Measurements from ENCODE around the gene NUDT14.

Gene NUDT14

DNA sequence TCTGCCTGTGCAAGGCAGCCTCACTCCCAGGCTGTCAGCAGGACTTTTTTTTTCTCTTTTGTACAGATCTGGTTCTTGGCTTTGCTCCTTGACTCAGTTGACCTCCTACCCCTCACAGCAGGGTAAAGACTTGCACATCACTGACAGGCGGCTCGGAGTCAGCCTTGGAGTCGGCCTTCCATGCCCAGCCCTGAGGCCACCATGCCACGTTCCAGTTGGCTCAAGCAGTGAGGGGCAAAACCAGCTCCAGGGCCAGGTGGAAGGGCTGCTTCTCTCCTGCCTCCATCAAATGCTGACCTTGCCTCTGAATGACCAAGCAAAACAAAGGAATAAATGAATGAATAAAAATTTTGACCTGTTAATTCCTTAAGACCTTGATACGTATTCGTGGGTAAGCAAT lies 40.1 kb downstream of the NUDT14 start:
- H3K36me3 Mint-ChIP-seq, result no peaks in the 10 kb centered on the region
- DNase-seq, result no peak
- CTCF ChIA-PET, result no interaction called here
- H3K4me3 Mint-ChIP-seq, result no peak overlapping the region
- H3K4me1 Mint-ChIP-seq, result no peaks in the 10 kb centered on the region
- H3K9me3 Mint-ChIP-seq, result peaks cover 19% of the 10 kb centered on the region
- H3K27me3 Mint-ChIP-seq, result peaks cover 6% of the 10 kb centered on the region
- H3K27ac Mint-ChIP-seq, result no peak overlapping the region

DNA sequence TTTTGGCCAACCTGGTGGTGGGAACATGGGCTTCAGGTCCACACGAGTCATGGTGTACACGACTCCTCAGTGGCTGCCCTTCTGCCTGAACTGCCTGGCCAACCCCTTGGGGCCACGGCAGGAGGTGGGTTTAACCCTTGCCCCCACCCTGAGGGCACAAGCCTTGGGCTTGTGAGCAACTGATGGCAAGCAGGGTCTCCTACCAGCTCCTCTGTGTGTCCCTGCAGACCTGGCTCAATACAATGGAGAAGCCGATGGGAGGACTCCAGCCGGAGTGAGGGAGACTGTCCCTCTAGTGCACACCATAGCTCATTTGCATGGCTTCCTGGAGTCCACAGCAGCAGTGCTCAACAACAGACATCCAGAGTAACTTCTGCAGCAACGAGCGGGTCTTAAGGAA lies 40.5 kb downstream of the NUDT14 start:
- no peak for DNase-seq
- Mint-ChIP-seq H3K36me3 (no peaks in the 10 kb centered on the region), H3K27me3 (peaks cover 6% of the 10 kb centered on the region), H3K4me3 (no peak overlapping the region), H3K9me3 (peaks cover 19% of the 10 kb centered on the region), H3K27ac (no peak overlapping the region), H3K4me1 (no peaks in the 10 kb centered on the region)
- CTCF ChIA-PET, result no interaction called here

DNA sequence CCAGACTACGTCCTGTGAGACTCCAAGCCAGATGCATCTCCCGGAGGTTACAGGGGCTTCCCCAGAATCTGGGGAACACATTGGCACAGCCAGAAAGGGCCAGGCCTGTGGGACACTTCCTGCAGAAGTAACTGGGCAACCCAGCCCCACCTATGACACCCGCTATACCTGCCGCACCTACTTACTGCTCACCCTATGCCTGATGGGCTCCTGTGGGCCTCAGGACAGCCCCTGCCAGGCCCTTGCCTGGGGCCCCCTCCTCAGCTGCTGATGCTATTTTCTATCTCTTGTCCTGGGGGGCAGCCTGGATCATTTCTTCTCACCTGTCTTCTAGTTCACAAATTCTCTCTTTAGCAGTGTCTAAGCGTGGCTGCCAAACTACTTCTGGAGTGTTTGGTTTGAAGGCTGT lies 41.3 kb downstream of the NUDT14 start:
- H3K4me3 Mint-ChIP-seq, result no peak overlapping the region
- H3K36me3 Mint-ChIP-seq, result no peaks in the 10 kb centered on the region
- H3K9me3 Mint-ChIP-seq, result peaks cover 19% of the 10 kb centered on the region
- no peak for DNase-seq
- no peaks in the 10 kb centered on the region for H3K4me1 Mint-ChIP-seq
- CTCF ChIA-PET, result no interaction called here
- H3K27ac Mint-ChIP-seq, result no peak overlapping the region
- H3K27me3 Mint-ChIP-seq, result peaks cover 9% of the 10 kb centered on the region

DNA sequence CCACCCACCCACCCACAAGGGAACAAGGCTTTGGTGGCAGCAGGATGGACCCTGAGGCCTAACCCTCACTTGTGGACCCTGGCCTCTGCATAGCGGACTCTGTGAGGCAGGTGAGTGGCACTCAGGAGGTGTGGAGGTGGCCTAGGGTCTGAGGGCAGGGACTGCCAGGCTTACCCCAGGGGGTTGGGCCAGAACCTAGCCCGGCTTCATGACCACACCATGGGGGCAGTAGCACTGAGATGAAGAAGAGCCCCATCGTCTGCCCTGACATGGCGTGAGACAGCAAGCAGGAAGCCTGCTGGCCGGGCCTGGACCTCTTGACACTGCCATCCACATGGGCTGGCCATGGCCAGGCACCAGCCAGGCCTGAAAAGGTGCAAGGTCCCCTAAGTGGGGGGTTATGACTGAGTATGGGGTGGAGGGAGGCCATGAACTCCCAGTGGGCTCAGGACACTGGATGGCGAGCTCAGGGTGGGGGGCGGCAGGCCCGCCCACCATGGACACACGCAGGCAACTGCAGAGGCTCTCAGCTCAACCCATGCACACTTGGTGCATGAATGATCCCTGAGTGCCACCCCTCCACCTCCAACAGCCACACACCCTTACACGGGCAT lies 41.8 kb downstream of the NUDT14 start:
- H3K9me3 Mint-ChIP-seq, result peaks cover 19% of the 10 kb centered on the region
- CTCF ChIA-PET, result no interaction called here
- H3K4me1 Mint-ChIP-seq, result no peaks in the 10 kb centered on the region
- H3K4me3 Mint-ChIP-seq, result no peak overlapping the region
- DNase-seq, result no peak
- H3K27me3 Mint-ChIP-seq, result peaks cover 13% of the 10 kb centered on the region
- H3K27ac Mint-ChIP-seq, result no peak overlapping the region
- no peaks in the 10 kb centered on the region for H3K36me3 Mint-ChIP-seq

DNA sequence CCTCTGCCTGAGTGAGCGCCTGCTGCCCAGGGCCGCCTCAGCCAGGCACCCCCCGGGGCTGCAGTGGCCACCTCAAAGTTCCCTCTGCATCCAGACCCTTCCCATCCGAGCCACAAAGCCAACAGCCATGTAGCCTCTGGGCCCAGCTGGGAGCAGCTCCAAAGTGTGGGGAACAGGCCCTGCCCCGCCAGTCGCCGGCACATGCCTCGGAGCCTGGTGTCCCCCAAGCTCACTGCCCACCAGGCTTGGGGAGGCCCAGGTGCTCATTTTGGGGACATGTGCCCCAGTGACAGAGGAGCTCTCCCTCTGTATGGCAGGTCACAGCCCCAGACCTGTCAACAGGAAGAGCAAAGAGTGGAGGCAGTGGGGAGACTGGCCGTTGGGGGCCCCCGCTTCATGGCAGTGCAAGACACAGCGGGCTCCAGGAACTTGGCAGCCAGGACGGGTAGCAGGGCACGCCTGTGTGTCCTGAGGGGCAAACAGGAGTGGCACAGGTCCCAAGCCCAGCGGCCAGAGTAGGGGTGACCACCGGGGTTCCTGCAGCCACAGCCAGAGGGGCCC lies 42.5 kb downstream of the NUDT14 start:
- Mint-ChIP-seq H3K4me1 (no peaks in the 10 kb centered on the region), H3K27me3 (peaks cover 13% of the 10 kb centered on the region), H3K9me3 (peaks cover 19% of the 10 kb centered on the region), H3K36me3 (no peaks in the 10 kb centered on the region), H3K27ac (no peak overlapping the region), H3K4me3 (no peak overlapping the region)
- CTCF ChIA-PET, result no interaction called here
- no peak for DNase-seq

DNA sequence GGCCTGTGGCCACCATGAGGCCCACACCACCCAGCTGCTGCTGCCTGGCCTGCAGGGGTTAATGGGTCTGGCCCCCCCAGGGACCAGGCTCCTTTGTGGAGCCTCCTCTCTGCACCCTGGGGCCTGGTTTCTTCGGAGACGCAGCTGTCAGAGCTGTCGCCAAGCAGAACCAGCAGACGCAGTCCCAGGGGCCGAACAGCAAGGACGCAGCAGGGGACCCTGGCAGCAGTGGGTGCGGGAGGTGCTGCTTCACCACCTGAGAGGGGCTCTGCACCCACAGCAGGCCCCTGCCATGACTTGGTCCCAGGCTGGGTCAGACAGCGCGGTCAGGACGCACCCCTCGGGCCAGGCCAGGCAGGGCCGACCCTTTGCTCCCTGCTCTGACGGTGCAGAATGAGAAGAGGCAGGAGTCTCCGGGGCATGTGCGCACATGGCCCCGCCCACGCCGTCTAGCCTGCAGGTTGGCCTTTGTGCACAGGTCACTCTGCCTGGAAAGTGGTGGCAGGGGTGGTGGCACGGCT lies 43.0 kb downstream of the NUDT14 start:
- Mint-ChIP-seq H3K4me3 (no peak overlapping the region), H3K36me3 (no peaks in the 10 kb centered on the region), H3K27ac (no peak overlapping the region), H3K27me3 (peaks cover 17% of the 10 kb centered on the region), H3K9me3 (peaks cover 19% of the 10 kb centered on the region), H3K4me1 (no peaks in the 10 kb centered on the region)
- no peak for DNase-seq
- CTCF ChIA-PET, result no interaction called here

DNA sequence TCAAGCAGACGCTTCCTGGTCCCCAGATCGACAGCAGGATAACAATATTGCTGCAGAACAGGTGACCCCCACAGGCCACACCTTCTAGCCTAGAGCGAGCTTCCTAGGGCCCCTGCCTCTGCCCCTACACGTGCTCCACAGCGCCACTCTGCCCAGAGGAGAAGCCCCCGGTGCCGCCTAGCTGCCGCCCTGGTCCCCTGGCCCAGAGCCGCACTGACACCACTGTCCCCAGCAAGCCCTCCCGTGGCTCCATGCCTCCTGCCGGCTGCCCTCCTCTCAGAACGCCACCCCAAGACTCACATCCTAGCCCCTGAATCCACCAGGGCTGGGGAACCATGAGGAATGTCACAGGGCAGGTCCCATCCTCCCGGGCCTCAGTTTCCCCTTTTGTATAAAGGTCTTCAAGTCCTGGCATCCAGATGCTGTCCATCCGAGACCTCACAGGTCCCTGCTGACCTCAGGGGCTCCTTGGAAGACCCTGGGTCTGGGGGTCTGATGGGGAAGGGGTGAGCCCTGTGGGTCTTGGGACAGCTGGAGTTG lies 43.6 kb downstream of the NUDT14 start:
- H3K36me3 Mint-ChIP-seq, result no peaks in the 10 kb centered on the region
- peaks cover 22% of the 10 kb centered on the region for H3K27me3 Mint-ChIP-seq
- H3K4me1 Mint-ChIP-seq, result no peaks in the 10 kb centered on the region
- peaks cover 21% of the 10 kb centered on the region for H3K9me3 Mint-ChIP-seq
- CTCF ChIA-PET, result no interaction called here
- H3K27ac Mint-ChIP-seq, result no peak overlapping the region
- H3K4me3 Mint-ChIP-seq, result no peak overlapping the region
- DNase-seq, result no peak

DNA sequence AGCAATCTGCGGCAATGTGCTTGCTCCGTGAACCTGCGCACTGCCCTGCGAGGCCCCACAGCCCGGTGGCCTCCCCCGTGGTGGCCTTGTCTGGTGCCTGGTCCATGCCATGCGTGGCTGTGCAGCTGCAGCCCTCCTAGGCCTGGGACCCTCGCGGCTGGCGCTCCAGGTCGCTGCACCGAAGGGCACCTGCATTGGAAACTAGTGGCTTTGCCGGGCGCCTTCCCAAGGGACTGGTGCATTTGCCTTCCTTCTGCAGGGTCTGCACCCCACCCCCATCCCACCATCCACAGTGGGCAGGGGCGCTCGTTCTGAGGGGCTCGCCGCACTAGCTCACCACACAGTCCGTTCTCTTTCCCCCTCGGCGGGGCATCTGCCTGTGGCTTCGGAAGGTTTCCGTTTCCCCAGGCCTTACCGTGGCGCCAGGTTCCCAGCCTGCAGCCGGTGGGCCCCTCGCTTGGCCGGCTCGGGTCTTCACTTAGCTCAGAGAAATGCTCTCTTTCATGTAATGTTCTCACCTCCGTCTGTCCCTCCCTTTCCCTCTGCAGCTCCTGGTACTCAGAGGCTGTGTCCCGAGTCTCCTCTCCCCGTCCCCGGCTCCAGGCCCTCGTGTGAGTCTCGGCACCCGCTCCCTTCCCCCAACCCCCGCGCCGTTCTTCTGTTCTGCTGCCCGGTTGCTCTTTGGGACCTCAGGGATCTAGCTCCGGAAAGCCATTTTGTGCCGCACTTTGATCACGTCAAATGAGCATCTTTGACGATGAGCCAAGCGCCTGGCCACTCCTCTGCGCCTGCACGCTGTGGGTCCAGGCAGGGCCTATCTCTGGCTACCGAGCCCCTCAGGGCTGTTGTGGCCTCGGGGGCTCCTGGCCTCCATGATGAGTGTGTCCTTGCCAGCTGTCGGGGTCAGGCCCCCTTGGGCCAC lies 44.5 kb downstream of the NUDT14 start:
- Mint-ChIP-seq H3K9me3 (peaks cover 17% of the 10 kb centered on the region), H3K36me3 (no peaks in the 10 kb centered on the region), H3K27me3 (peaks cover 22% of the 10 kb centered on the region), H3K4me3 (no peak overlapping the region), H3K4me1 (no peaks in the 10 kb centered on the region), H3K27ac (no peak overlapping the region)
- DNase-seq, result no peak
- CTCF ChIA-PET, result interaction anchor here (1.1 kb wide), 1 partner anchor 10 kb away, joined by 3 read pairs; no protein-coding TSS in a partner anchor

DNA sequence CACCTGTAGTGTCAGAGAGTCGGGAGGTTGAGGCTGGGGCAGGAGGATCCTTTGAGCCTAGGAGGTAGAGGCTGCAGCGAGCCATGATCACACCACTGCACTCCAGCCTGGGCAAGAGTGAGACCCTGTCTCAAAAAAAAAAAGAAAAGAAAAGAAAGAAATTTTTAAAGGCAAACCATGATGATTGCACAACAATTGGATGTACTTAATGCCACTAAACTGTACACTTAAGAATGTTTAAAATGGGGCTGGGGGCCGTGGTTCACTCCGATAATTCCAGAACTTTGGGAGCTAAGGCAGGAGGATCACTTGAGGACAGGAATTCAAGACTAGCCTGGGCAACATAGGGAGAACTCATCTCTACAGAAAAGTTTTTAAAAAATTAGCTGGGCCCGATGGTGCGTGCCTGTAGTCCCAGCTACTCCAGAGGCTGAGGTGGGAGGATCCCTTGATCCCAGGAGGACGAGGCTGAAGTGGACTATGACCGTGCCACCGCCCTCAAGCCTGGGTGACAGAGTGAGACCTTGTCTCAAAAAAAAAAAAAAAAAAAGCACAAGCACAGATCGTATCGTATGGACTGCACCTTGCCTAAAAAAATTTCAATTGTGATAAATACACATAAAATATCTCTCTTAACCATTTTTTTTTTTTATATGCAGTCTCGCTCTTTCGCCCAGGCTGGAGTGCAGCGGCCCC lies 45.3 kb downstream of the NUDT14 start:
- no peak for DNase-seq
- H3K4me1 Mint-ChIP-seq, result no peaks in the 10 kb centered on the region
- H3K36me3 Mint-ChIP-seq, result no peaks in the 10 kb centered on the region
- CTCF ChIA-PET, result interaction anchor here (1.1 kb wide), 1 partner anchor 9 kb away, joined by 3 read pairs; no protein-coding TSS in a partner anchor
- H3K27ac Mint-ChIP-seq, result no peak overlapping the region
- H3K4me3 Mint-ChIP-seq, result no peak overlapping the region
- peaks cover 14% of the 10 kb centered on the region for H3K9me3 Mint-ChIP-seq
- H3K27me3 Mint-ChIP-seq, result peaks cover 22% of the 10 kb centered on the region

DNA sequence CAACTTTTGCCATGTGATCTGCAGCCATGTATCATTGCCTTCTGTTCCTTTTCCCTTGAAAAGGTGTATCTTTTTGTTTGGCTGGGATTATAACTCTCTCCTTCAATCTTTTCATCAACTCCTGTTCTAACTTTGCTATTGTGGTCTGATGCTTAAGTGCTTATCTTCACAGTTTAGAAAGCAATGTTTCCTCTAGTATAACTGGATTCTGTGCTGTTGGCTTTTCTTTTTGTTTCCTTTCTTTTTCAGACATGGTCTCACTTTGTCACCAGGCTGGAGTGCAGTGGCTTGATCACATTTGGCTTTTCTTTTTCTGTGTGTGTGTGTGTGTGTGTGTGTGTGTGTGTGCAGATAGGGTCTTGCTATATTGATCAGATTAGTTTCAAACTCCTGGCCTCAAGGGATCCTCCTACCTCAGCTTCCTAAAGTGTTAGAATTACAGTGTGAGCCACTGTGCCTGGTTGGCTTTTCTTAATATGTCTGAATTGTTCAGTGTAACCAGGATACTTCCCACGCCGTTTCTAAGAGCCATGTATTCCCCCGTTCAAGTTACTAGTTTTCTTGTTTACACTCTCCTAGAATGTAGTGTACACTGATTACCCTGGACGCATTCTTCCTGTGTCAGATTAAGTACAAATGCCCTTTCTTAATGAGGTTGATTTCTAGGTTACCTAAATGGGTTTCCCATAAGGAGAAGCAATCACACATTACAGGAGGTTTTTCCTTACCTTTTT lies 48.0 kb downstream of the NUDT14 start:
- Mint-ChIP-seq H3K4me3 (no peak overlapping the region), H3K4me1 (no peaks in the 10 kb centered on the region), H3K36me3 (no peaks in the 10 kb centered on the region), H3K27me3 (peaks cover 22% of the 10 kb centered on the region), H3K27ac (no peak overlapping the region), H3K9me3 (peaks cover 4% of the 10 kb centered on the region)
- CTCF ChIA-PET, result no interaction called here
- DNase-seq, result no peak

DNA sequence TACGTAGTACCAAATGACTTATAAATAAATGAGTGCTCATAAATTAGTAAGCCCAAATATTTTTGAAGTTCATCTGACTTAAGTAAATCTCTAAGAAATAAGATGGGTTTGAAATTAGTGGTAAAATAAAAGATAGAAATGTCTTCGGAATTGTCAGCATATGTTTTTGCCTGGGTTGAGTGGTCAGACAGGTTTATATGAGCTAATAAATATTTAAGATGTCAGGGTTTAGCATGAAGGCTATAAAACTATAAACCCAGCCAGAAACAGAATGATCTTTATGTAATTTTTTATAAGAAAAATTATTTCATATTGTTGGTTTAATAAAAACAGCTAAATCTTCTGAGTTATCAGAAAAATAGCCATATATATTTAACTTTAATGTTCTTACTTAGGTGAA lies 49.9 kb downstream of the NUDT14 start:
- Mint-ChIP-seq H3K4me1 (no peaks in the 10 kb centered on the region), H3K36me3 (no peaks in the 10 kb centered on the region), H3K9me3 (peaks cover 4% of the 10 kb centered on the region), H3K27ac (no peak overlapping the region), H3K27me3 (peaks cover 24% of the 10 kb centered on the region), H3K4me3 (no peak overlapping the region)
- DNase-seq, result no peak
- CTCF ChIA-PET, result interaction anchor here (0.9 kb wide), 1 partner anchor 40 kb away, joined by 3 read pairs; no protein-coding TSS in a partner anchor

DNA sequence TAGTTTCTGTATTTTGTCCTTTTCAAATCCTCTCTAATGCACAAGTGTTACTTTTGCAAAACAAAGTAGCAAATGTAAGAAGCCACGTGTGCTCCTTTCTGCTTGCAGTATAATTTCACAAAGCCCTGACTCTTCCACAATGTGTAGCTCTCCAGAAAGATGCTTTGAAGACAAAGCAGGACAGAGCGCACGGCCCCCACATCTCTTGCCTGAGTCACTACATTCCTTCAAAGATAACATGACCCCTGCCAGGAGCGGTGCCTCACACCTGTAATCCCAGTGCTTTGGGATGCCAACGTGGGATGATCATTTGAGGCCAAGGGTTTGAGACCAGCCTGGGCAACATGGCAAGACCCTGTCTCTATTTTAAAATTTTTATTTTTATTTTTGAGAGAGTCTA lies 53.1 kb downstream of the NUDT14 start:
- H3K27ac Mint-ChIP-seq, result no peak overlapping the region
- H3K4me3 Mint-ChIP-seq, result no peak overlapping the region
- no peaks in the 10 kb centered on the region for H3K36me3 Mint-ChIP-seq
- peaks cover 4% of the 10 kb centered on the region for H3K9me3 Mint-ChIP-seq
- no peak for DNase-seq
- peaks cover 32% of the 10 kb centered on the region for H3K27me3 Mint-ChIP-seq
- CTCF ChIA-PET, result no interaction called here
- H3K4me1 Mint-ChIP-seq, result peaks cover 4% of the 10 kb centered on the region

DNA sequence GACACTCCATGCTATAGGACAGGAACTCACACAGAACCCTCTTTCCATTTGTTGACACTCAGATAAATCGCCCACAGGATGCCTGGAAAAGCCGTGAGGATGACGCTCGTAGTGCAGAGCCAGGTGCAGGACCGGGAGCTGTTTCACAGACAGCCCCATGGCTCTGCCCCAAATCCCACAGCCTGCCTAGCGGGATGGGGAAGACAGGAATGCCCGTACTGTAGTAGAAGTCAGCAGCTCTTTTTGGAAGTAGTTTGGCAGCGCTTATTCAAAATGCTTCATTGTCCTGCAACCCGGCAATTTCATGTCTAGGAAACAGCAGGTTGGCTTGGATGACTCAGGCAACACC lies 54.2 kb downstream of the NUDT14 start:
- H3K9me3 Mint-ChIP-seq, result peaks cover 5% of the 10 kb centered on the region
- CTCF ChIA-PET, result interaction anchor here (1.0 to 1.8 kb wide), 2 partner anchors 9 to 40 kb away, joined by 3 to 4 read pairs; no protein-coding TSS in a partner anchor
- no peaks in the 10 kb centered on the region for H3K36me3 Mint-ChIP-seq
- peaks cover 4% of the 10 kb centered on the region for H3K4me1 Mint-ChIP-seq
- peaks cover 32% of the 10 kb centered on the region for H3K27me3 Mint-ChIP-seq
- no peak overlapping the region for H3K4me3 Mint-ChIP-seq
- no peak for DNase-seq
- H3K27ac Mint-ChIP-seq, result no peak overlapping the region

Measured in activated naive CD4-positive, alpha-beta T cell treated with anti-CD3 and anti-CD28 coated beads, Interleukin-2, amount 10 ng/mL, durations not matched to agents 7 days and 5 days (primary cell).